Posterior cingulate gyrus (tissue), 11 donors: ENCODE data around the gene DTL.

Experiments
- DNase-seq, 10 donors: peaks; one replicate each; pipeline versions ENCODE4 v3.0.0 to v3.0.0-alpha.2; 2020 to 2021; ENCODE audit warnings: mixed read lengths in 3 of 10
- intact Hi-C: fragments of 100-400 bp; cut with DNase I; formaldehyde crosslinking; loops from one replicate; pipeline ENCODE4 v1.15.1; 2023

DTL gene

GRCh38 chr1:212035835-212036605 is 472 bp downstream of the DTL start:
- DNase-seq, result no peak
- intact Hi-C loops, result loop anchor here (1.0 to 5.0 kb wide), 3 partner anchors 206 to 354 kb away; partner anchors contain the start of genes LPGAT1 and PPP2R5A

GRCh38 chr1:212037900-212038299 is 2.4 kb downstream of the DTL start:
- intact Hi-C loops, result loop anchor here (5.0 kb wide), 1 partner anchor 356 kb away; no protein-coding TSS in a partner anchor

GRCh38 chr1:212039622-212040021 is 4.1 kb downstream of the DTL start:
- intact Hi-C loops, result loop anchor here (5.0 kb wide), 1 partner anchor 357 kb away; no protein-coding TSS in a partner anchor
- no peak for DNase-seq

More at GRCh38 chr1:212037900-212038299, 2.4 kb downstream of the DTL start:
- no peak for DNase-seq

GRCh38 chr1:212040629-212041412 is 5.3 kb downstream of the DTL start:
- intact Hi-C loops, result no loop called here
- no peak for DNase-seq

GRCh38 chr1:212042436-212042835 is 6.9 kb downstream of the DTL start:
- DNase-seq, result no peak
- intact Hi-C loops, result no loop called here

- DNase-seq, result peak in 1 of 10 donors; percentile 48
- intact Hi-C loops, result no loop called here
Observed at GRCh38 chr1:212044851-212045250, 9.3 kb downstream of the DTL start.

GRCh38 chr1:212045981-212046380 is 10.4 kb downstream of the DTL start:
- no peak for DNase-seq
- intact Hi-C loops, result no loop called here

- DNase-seq, result no peak
- intact Hi-C loops, result no loop called here
Observed at GRCh38 chr1:212053993-212054392, 18.4 kb downstream of the DTL start.

GRCh38 chr1:212055333-212055732 is 19.8 kb downstream of the DTL start:
- intact Hi-C loops, result no loop called here

GRCh38 chr1:212060632-212061472 is 25.3 kb downstream of the DTL start:
- no peak for DNase-seq
- intact Hi-C loops, result no loop called here

More at GRCh38 chr1:212055333-212055732, 19.8 kb downstream of the DTL start:
- peak in 1 of 10 donors; percentile 36 for DNase-seq

GRCh38 chr1:212062832-212063438 is 27.4 kb downstream of the DTL start:
- peak in 1 of 10 donors; percentile 43 for DNase-seq
- intact Hi-C loops, result loop anchor here (2.0 kb wide), 1 partner anchor 394 kb away; no protein-coding TSS in a partner anchor

GRCh38 chr1:212067787-212068186 is 32.2 kb downstream of the DTL start:
- intact Hi-C loops, result loop anchor here (5.0 kb wide), 1 partner anchor 225 kb away; no protein-coding TSS in a partner anchor
- no peak for DNase-seq

- intact Hi-C loops, result loop anchor here (1.0 to 2.0 kb wide), 2 partner anchors 298 to 385 kb away; no protein-coding TSS in a partner anchor
- no peak for DNase-seq
Observed at GRCh38 chr1:212070720-212071302, 35.3 kb downstream of the DTL start.

- intact Hi-C loops, result no loop called here
- DNase-seq, result no peak
Observed at GRCh38 chr1:212072047-212072446, 36.5 kb downstream of the DTL start.

- intact Hi-C loops, result no loop called here
- DNase-seq, result no peak
Observed at GRCh38 chr1:212073490-212073889, 37.9 kb downstream of the DTL start.

- DNase-seq, result no peak
- intact Hi-C loops, result no loop called here
Observed at GRCh38 chr1:212074313-212074712, 38.8 kb downstream of the DTL start.

GRCh38 chr1:212074856-212075255 is 39.3 kb downstream of the DTL start:
- DNase-seq, result no peak
- intact Hi-C loops, result no loop called here

GRCh38 chr1:212077028-212077427 is 41.5 kb downstream of the DTL start:
- no peak for DNase-seq
- intact Hi-C loops, result no loop called here

- intact Hi-C loops, result no loop called here
- DNase-seq, result no peak
Observed at GRCh38 chr1:212078826-212079225, 43.3 kb downstream of the DTL start.
